Prostate gland (tissue), 2 donors: ENCODE data around the gene PDZRN3.
A peak's percentile ranks its signal among the peaks of the same experiment; 100 is the strongest.

Experiments
- CTCF ChIP-seq, 4 experiments: fragments of 200-600 bp in 2 of 4; fragments of 450-650 bp in 2 of 4; sonication (generic) in 2 of 4; IDR thresholded peaks; 1 replicate in 3 of 4; 2 replicates in 1 of 4; pipeline ENCODE4 v1.5.1; 2016 to 2019; ENCODE audit warnings: antibody characterized with exemption in 4 of 4, mild to moderate bottlenecking in 2 of 4, moderate library complexity in 2 of 4
- POLR2A ChIP-seq: fragments of 450-650 bp; IDR thresholded peaks from one replicate; pipeline ENCODE4 v1.6.1; 2016; ENCODE audit warnings: antibody characterized with exemption, mild to moderate bottlenecking
- POLR2AphosphoS5 ChIP-seq: sonication (generic); formaldehyde crosslinking; IDR thresholded peaks from one replicate; pipeline ENCODE4 v1.6.1; 2017; ENCODE audit warnings: antibody characterized with exemption

DNA sequence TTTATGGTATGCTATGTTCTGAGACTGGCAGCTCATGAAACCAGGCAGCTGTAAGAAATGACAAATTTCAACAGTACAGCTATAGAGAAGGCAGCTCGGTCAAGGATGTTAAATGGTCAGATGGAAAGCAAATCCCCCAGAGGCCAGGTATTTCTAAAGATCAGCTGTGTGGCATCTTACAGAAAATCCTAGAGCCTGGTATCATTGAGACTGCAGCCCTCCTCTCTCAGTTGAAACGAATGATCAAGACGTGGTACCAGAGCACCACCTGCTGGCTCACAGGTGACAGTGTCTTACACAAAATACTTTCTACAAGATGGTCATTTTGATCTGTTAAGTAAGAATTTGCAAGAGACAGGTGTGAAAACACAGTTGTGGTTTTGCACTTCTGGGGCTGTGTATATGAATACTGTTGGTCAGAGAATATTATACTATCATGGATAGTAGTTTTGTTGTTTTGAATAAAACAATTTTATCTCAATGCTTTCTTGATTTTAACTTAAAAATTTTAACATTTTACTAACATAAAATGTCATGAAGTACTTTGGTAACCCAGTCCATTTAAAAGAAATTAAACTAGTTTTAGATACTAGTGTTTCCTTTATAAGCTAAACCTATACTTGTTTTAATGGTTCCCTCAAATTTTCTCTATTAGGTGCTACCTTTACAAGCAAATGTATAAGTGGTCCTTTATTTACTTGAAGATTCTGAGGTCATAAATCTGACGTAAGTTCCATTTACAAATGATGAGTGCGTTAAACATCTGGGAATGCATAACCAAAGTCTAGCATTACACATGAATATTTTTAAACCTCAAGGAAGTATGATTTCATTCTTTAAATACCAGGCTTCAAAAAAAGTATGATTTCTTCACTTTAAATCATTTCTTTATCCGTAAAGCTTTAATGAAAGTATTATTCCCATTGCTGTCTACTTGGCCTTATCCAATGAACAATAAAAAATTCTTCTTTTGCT, 121.8 kb downstream of the PDZRN3 start:
- TF ChIP-seq POLR2A (no peak), CTCF (IDR thresholded peaks at IDR 0.05) (peak; percentile 68 to 91 (median 80)), POLR2AphosphoS5 (peak; percentile 63)
